Left ventricle myocardium superior (tissue), 1 donor: ENCODE measurements around the gene ZNF277. TPM values are rescaled to one million over a fixed set of nuclear protein-coding genes. Genes with fewer than 3 reads are reported as not detected.
"Not testable (repeated sequence)": the region's sequence is repeated elsewhere in the genome, so short reads cannot be mapped to it uniquely, and the experiment has no call there.

Experiments used
- ATAC-seq: fragments of 200-7000 bp; cut with Tn5 transposase; one replicate; pipeline ENCODE4 v1.9.1; 2020; ENCODE audit warnings: mild to moderate bottlenecking, moderate library complexity
- DNase-seq: peaks from one replicate; pipeline ENCODE4 v3.0.0-alpha.2; 2020
- intact Hi-C: fragments of 100-400 bp; cut with micrococcal nuclease; formaldehyde crosslinking; loops from one replicate; pipeline ENCODE4 v1.11.0; 2022
- total RNA-seq: library from RNA; stranded (reverse); fragmentation: NEBNext Ultra II Directional; extraction: Animal tissue kit (Norgen Biotek cat#: 25700); gene quantifications from one replicate; pipeline ENCODE4 v1.2.1, GENCODE V29; 2021
- donor health status: DM: no; HTN: yes; CAD: no; lungs with severe emphysema.

ZNF277 gene
- total RNA-seq, 1 donor from 2014 or later, result 17.0 TPM

DNA sequence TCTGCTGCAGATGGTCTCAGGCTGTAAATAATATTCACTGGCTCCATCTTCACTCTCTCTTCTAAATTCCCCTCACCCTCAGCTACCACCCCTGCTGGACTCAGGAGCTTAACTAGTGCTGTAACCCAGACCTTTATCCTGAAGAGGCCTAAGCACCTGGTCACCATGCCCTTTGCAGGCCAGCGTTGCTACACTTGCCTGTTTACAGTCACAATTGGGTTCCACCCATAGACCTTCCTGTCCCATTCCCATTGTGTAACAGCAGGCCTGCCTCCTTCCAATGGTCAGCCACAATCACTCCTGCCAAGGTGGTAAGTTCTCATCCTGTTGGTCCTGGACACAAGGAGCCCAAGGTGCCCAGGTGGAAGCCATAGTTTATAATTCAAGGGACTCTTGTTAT is 157.9 kb downstream of the ZNF277 start:
- ATAC-seq (no peak), DNase-seq (no peak)
- intact Hi-C loops, result no loop called here

- DNase-seq (no peak), ATAC-seq (no peak)
- intact Hi-C loops, result no loop called here
Observed at GRCh38 chr7:112365551-112365950, 159.1 kb downstream of the ZNF277 start.

DNA sequence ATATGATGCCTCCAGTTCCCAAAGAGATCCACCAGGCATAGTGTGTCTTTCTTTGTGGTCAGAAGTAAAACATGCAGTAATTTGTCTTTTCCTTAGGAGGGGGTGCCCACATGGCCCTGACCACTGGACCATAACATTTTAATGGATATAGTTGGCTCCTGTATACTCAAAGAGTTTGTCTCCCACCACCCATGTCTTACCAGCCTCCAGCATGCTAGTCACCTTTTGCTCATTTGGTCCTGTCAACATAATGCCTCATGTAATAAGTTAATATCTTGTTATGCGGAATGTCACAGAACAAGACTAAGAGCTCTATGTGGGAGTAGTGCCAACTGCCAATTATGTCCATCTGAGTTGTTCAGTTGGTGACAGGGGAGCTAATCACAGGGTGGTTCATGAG is 160.4 kb downstream of the ZNF277 start:
- DNase-seq (no peak), ATAC-seq (no peak)
- intact Hi-C loops, result no loop called here

GRCh38 chr7:112370436-112370835 is 163.9 kb downstream of the ZNF277 start:
- intact Hi-C loops, result no loop called here
- ATAC-seq (no peak), DNase-seq (no peak)

DNA sequence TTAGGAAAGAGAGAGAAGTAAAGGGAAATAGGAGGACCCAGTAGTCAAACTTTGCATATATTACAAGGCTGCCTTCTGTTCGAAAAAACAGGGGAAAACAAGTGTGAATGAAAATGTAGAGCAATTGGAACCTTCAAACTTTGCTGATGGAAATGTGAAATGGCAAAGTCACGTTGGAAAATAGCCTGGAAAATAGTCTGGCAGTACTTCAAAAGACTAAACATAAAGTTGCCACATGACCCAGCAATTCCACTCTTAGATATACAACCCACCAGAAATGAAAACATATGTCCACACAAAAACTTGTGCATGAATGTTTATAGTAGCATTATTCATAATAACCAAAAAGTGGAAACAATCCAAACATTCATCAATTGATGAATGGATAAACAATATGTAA is 165.2 kb downstream of the ZNF277 start:
- DNase-seq, result no peak
- intact Hi-C loops, result no loop called here
- ATAC-seq, result no peak

GRCh38 chr7:112372101-112372500 is 165.6 kb downstream of the ZNF277 start:
- ATAC-seq (no peak), DNase-seq (no peak)
- intact Hi-C loops, result no loop called here

DNA sequence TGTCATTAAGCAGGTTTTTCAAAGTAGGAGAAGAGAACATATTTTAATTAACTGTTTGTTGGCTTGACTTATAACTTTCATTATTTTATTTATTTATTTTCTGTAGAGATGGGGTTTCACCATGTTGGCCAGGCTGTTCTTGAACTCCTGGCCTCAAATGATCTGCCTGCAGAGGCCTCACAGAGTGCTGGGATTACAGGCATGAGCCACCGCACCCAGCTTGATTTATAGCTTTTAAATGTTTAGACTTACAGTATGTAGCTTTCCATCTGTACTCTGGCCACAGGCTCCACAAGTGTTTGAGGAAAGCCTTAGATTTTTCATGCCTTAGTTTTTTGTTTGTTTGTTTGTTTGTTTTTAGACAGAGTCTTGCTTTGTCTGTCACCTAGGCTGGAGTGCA is 171.1 kb downstream of the ZNF277 start:
- no peak for ATAC-seq
- no peak for DNase-seq
- intact Hi-C loops, result no loop called here

- intact Hi-C loops, result no loop called here
- DNase-seq (no peak), ATAC-seq (no peak)
Observed at GRCh38 chr7:112381311-112382091, 175.0 kb downstream of the ZNF277 start.

DNA sequence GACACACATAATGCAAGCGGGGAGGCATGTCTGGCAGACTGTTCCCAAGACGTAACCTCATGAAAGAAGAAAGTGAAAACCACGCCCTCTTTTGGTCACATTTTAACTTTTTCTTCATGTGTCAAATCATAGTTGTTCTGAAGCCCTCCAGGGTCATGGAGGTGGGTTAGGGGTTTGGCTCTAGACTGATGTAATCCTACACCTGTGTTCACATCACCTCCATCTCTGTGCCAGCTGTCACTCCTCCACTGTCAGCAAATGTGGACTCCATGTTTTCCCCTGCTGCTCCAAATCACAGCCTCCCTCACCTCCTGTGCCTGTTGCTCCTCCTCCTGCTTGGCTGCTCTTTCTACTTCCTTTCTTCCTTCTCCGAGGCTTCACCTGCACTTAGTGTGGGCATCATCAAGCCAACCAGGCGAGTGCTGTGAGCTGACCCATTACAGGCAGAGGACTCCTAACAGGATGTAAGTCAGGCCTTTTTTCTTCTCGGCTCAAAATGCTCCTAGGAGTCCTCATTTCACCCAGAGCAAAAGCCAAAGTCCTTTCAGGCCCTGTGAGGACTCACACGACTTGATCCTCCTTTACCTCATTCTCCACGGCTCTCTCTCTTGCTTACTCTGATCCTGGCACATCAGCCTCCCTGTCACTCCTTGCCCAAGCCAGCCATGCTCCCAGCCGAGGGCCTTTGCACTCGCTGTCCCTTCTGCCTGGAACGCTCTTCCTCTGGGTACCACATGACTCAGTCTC is 177.3 kb downstream of the ZNF277 start:
- intact Hi-C loops, result no loop called here
- ATAC-seq (no peak), DNase-seq (no peak)

DNA sequence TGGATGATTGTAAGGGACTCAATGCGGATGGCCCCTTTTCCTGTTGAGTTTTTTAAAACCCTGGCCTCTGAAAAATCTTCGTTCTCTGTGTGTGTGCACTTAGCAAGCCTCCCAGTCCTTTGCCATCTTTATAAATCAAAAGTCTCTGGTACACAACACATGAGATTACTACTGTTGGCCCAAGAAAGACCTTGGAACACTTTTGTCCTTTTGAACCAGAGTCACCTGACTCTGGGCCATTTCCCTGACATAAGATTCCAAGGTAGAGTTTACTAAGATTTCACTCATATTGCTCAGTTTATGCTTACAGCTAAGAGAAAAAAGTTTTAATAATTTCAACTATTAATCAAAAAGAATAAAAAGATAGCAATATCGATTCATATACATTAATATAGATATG is 179.0 kb downstream of the ZNF277 start:
- ATAC-seq (no peak), DNase-seq (no peak)
- intact Hi-C loops, result no loop called here

- ATAC-seq (no peak), DNase-seq (no peak)
- intact Hi-C loops, result no loop called here
Observed at GRCh38 chr7:112386619-112387018, 180.1 kb downstream of the ZNF277 start.

GRCh38 chr7:112390167-112390566 is 183.7 kb downstream of the ZNF277 start:
- no peak for DNase-seq
- intact Hi-C loops, result no loop called here
- ATAC-seq, result no peak

DNA sequence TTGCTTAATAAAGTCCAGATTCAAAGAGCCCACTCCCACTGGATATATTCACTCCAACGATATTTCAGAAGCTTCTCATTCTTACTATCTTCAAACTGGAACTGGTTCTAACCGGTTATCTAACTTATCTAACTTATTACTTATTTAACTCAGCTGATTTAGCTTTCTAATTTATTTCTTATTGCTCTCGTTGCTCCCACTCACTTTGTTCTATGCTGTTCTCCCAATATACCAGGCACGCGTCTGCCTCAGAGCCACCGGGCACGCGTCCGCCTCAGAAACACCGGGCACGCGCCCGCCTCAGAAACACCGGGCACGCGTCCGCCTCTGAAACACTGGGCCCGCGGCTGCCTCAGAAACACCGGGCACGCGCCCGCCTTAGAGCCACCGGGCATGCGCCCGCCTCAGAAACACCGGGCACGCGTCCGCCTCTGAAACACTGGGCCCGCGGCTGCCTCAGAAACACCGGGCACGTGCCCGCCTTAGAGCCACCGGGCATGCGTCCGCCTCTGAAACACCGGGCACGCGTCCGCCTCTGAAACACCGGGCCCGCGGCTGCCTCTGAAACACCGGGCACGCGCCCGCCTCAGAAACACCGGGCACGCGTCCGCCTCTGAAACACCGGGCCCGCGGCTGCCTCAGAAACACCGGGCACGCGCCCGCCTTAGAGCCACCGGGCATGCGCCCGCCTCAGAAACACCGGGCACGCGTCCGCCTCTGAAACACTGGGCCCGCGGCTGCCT is 184.8 kb downstream of the ZNF277 start:
- peak; percentile 75 for ATAC-seq
- DNase-seq, result peak; percentile 81
- intact Hi-C loops, result not testable (repeated sequence)

DNA sequence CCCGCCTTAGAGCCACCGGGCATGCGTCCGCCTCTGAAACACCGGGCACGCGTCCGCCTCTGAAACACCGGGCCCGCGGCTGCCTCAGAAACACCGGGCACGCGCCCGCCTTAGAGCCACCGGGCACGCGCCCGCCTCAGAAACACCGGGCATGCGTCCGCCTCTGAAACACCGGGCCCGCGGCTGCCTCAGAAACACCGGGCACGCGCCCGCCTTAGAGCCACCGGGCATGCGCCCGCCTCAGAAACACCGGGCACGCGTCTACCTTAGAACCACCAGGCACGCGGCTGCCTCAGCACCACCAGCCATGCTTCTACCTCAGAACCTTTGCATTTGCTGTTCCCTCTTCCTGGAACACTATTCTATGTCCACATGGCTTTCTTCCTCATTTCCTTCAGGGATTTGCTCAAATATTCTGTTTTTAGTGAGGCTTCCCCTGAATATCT is 185.4 kb downstream of the ZNF277 start:
- DNase-seq (peak; percentile 80), ATAC-seq (peak; percentile 71)
- intact Hi-C loops, result not testable (repeated sequence)

Other genes starting within 250 kb of the ZNF277 start
- gene DOCK4, start 296 bp upstream of the ZNF277 start, total RNA-seq, result 13.9 TPM
- gene IFRD1, start 243.8 kb downstream of the ZNF277 start, total RNA-seq, result 20.6 TPM